Thyroid gland (tissue), 4 donors: ENCODE measurements around the gene OSBP2. TPM values are rescaled to one million over a fixed set of nuclear protein-coding genes. Genes with fewer than 3 reads are reported as not detected.

Experiments
- DNase-seq, 2 donors: peaks; one replicate each; pipeline ENCODE4 v3.0.0-alpha.2; 2019
- H3K27ac ChIP-seq, 3 donors: fragments of 200-600 bp; sonication (generic); 1 replicate in 2 of 3; 2 replicates in 1 of 3; pipeline ENCODE4 v1.5.1; 2016 to 2019; ENCODE audit warnings: mild to moderate bottlenecking in 1 of 3, moderate library complexity in 1 of 3
- H3K27me3 ChIP-seq: fragments of 200-600 bp; sonication (generic); one replicate; pipeline ENCODE4 v1.5.1; 2019
- H3K36me3 ChIP-seq, 2 donors: fragments of 200-600 bp; sonication (generic); one replicate each; pipeline ENCODE4 v1.5.1; 2016 to 2019
- H3K4me1 ChIP-seq, 2 donors: fragments of 200-600 bp; sonication (generic); one replicate each; pipeline ENCODE4 v1.5.1; 2017 to 2019
- H3K4me3 ChIP-seq, 3 donors: fragments of 200-600 bp; sonication (generic); replicated peaks in 1 of 3; 1 replicate in 2 of 3; 2 replicates in 1 of 3; pipeline ENCODE4 v1.5.1; 2016; ENCODE audit warnings: mild to moderate bottlenecking in 1 of 3
- H3K9me3 ChIP-seq: fragments of 200-600 bp; sonication (generic); one replicate; pipeline ENCODE4 v1.5.1; 2017
- CTCF ChIP-seq, 6 experiments: fragments of 200-600 bp in 3 of 6; fragments of 450-650 bp in 3 of 6; sonication (generic) in 3 of 6; IDR thresholded peaks; one replicate each; pipeline ENCODE4 v1.5.1; 2016 to 2019; ENCODE audit warnings: antibody characterized with exemption in 6 of 6, mild to moderate bottlenecking in 2 of 6, inconsistent platforms in 1 of 6, moderate library complexity in 1 of 6
- POLR2A ChIP-seq, 2 donors: fragments of 450-650 bp; IDR thresholded peaks; one replicate each; pipeline ENCODE4 v1.6.1; 2017; ENCODE audit warnings: antibody characterized with exemption in 2 of 2, mild to moderate bottlenecking in 2 of 2, moderate library complexity in 1 of 2
- WGBS, 2 donors: methylation state at CpG; one replicate each; pipeline ENCODE4 v1.1.5; 2017; 5-methylcytosine and 5-hydroxymethylcytosine counted together
- intact Hi-C: fragments of 100-400 bp; cut with DNase I; formaldehyde crosslinking; loops from one replicate; pipeline ENCODE4 v1.15.1; 2023
- total RNA-seq, 4 donors: library from RNA; depleted of rRNA; stranded (reverse); fragments of >200 nt; gene quantifications; one replicate each; pipeline ENCODE4 v1.2.3, GENCODE V29; 2016

Gene OSBP2
- total RNA-seq, 4 donors from 2014 or later = 7.8 to 13.4 (median 11.5) TPM

DNA sequence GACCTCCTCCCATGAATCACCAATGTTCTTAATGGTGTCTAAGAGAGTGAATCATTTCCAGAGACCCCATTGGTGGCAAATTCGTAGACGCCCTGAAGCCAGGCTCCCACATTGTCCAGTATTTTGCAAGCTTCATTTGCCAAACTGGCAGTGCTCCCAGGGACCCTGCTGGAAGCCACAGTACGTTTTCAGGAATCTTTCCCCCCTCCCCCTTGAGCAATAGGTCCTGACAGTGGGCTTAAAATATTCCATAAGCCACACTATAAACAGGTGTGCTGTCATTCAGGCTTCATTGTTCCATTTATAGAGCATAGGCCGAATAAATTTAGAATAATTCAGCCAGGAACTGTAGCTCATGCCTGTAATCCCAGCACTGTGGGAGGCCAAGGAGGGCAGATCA lies 148.6 kb downstream of the OSBP2 start:
- Histone ChIP-seq H3K4me3 (no peak overlapping the region), H3K9me3 (no peaks in the 10 kb centered on the region), H3K36me3 (no peaks in the 10 kb centered on the region), H3K27ac (no peak overlapping the region), H3K4me1 (no peaks in the 10 kb centered on the region), H3K27me3 (no peaks in the 10 kb centered on the region)
- WGBS, 2 donors = 79 to 81% methylated on average over 4 of the region's 4 CpGs
- TF ChIP-seq CTCF (IDR thresholded peaks at IDR 0.05) (no peak), POLR2A (IDR thresholded peaks at IDR 0.05) (no peak)
- DNase-seq = no peak
- intact Hi-C loops = no loop called here

DNA sequence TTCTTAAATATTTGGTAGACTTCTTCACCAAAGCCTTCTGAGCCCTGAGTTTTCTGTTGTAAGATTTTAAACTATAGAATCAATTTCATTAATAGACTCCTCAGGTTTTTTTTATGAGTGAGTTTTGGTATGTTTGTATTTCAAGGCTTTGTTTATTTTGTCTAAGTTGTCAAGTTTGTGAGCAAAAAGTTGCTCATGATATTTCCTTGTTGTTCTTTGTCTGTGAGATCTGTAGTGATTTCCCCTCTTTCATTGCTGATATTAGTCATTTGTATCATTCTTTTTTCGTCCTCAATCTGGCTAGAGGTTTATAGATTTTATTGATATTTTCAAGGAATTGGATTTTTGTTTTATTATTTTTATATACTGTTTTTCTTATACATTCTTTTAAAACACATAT lies 152.9 kb downstream of the OSBP2 start:
- 88 to 91% methylated on average over 1 of the region's 1 CpG for WGBS, 2 donors
- Histone ChIP-seq H3K27me3 (no peaks in the 10 kb centered on the region), H3K27ac (no peak overlapping the region), H3K36me3 (no peaks in the 10 kb centered on the region), H3K4me3 (no peak overlapping the region), H3K4me1 (no peaks in the 10 kb centered on the region), H3K9me3 (no peaks in the 10 kb centered on the region)
- TF ChIP-seq POLR2A (IDR thresholded peaks at IDR 0.05) (no peak), CTCF (IDR thresholded peaks at IDR 0.05) (no peak)
- intact Hi-C loops = no loop called here
- no peak for DNase-seq

DNA sequence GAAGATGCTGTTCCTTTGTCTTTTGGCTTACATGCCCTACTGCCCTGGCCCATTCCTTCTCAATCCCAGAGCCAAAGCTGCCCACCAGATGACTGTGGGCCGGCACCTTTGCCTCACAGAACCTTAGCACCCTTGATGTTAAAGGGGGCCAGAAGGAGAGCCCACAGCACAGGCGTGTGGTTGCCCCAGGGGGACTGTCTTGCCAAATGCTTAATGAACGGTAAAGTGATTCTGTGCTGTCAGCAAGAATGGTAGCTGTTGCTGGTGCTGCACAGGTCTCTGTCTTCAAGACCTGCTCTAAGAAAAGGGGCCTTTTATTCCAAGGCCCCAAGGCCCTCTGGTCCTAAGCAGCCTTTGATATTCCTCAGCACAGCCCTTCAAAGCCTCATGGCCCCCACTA lies 160.6 kb downstream of the OSBP2 start:
- Histone ChIP-seq H3K4me3 (no peak overlapping the region), H3K27ac (no peak overlapping the region), H3K4me1 (no peaks in the 10 kb centered on the region), H3K27me3 (no peaks in the 10 kb centered on the region), H3K36me3 (no peaks in the 10 kb centered on the region), H3K9me3 (no peaks in the 10 kb centered on the region)
- intact Hi-C loops = no loop called here
- TF ChIP-seq CTCF (IDR thresholded peaks at IDR 0.05) = no peak
- no peak for TF ChIP-seq POLR2A (IDR thresholded peaks at IDR 0.05)
- WGBS, 2 donors = 86 to 89% methylated on average over 3 of the region's 3 CpGs
- DNase-seq = no peak

GRCh38 chr22:30855677-30856518 lies 161.2 kb downstream of the OSBP2 start:
- no peak for DNase-seq
- no peak overlapping the region for H3K27ac ChIP-seq
- H3K4me3 ChIP-seq = no peak overlapping the region
- H3K36me3 ChIP-seq = no peaks in the 10 kb centered on the region
- H3K4me1 ChIP-seq = no peaks in the 10 kb centered on the region
- no peaks in the 10 kb centered on the region for H3K9me3 ChIP-seq
- intact Hi-C loops = no loop called here
- WGBS, 2 donors = 84 to 91% methylated on average over 4 of the region's 4 CpGs
- TF ChIP-seq POLR2A (IDR thresholded peaks at IDR 0.05) (no peak), CTCF (IDR thresholded peaks at IDR 0.05) (no peak)
- H3K27me3 ChIP-seq = no peaks in the 10 kb centered on the region

- DNase-seq = no peak
- Histone ChIP-seq H3K9me3 (no peaks in the 10 kb centered on the region), H3K4me3 (no peak overlapping the region), H3K36me3 (no peaks in the 10 kb centered on the region), H3K27ac (no peak overlapping the region), H3K27me3 (no peaks in the 10 kb centered on the region), H3K4me1 (no peaks in the 10 kb centered on the region)
- TF ChIP-seq POLR2A (IDR thresholded peaks at IDR 0.05) (no peak), CTCF (IDR thresholded peaks at IDR 0.05) (no peak)
- intact Hi-C loops = no loop called here
- 83 to 87% methylated on average over 14 of the region's 14 CpGs for WGBS, 2 donors
Observed at GRCh38 chr22:30856741-30857502, 162.2 kb downstream of the OSBP2 start.
